ENCODE results near the gene SND1. TPM values are rescaled to one million over a fixed set of nuclear protein-coding genes. Genes with fewer than 3 reads are reported as not detected.

Gene SND1
- polyA plus RNA-seq, 3 donors: 46.5 to 97.3 (median 79.8) TPM

DNA sequence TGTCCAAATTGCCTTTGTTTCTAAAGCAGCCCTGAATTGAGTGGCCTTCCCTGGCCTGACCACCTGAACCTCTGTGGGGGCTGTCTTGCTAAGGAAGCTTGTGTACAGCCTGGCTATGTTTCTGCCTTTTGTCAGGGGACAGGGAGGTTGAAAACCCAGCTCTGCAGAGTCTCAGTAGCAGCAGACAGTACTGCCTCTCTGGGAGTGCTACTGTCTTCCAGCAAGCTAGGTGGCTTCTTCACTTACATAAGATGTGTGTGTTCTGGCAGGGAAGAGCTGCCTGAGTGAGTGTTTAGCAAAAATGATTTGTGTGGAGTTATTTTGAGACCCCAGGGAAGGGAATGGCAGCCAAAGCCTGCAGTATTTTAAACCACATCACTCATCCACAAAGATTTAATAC is 321.8 kb downstream of the SND1 start:
- H4K20me1 ChIP-seq (ENCODE audit: insufficient read depth, low read length): no peaks in the 10 kb centered on the region
- H3K36me3 ChIP-seq (replicated peaks in 1 of 2; ENCODE audit: control insufficient read depth in 1 of 2, insufficient read depth in 2 of 2, low read length in 2 of 2): peaks cover 4 to 56% of the 10 kb centered on the region in 2 donors
- no peak overlapping the region for H3K4me3 Mint-ChIP-seq
- no peaks in the 10 kb centered on the region for H3K4me1 Mint-ChIP-seq
- no peak overlapping the region for H2AFZ ChIP-seq (ENCODE audit: insufficient read depth, low read depth, low read length, poor library complexity, severe bottlenecking)
- no peak for DNase-seq
- intact Hi-C loops (cut with micrococcal nuclease): no loop called here
- no peaks in the 10 kb centered on the region for H3K27me3 ChIP-seq (ENCODE audit: control insufficient read depth in 2 of 2, insufficient read depth in 2 of 2, low read length in 2 of 2)
- H3K27ac ChIP-seq (ENCODE audit: low read depth in 1 of 2, low read length in 2 of 2): no peak overlapping the region
- TF ChIP-seq, protein P1, sequence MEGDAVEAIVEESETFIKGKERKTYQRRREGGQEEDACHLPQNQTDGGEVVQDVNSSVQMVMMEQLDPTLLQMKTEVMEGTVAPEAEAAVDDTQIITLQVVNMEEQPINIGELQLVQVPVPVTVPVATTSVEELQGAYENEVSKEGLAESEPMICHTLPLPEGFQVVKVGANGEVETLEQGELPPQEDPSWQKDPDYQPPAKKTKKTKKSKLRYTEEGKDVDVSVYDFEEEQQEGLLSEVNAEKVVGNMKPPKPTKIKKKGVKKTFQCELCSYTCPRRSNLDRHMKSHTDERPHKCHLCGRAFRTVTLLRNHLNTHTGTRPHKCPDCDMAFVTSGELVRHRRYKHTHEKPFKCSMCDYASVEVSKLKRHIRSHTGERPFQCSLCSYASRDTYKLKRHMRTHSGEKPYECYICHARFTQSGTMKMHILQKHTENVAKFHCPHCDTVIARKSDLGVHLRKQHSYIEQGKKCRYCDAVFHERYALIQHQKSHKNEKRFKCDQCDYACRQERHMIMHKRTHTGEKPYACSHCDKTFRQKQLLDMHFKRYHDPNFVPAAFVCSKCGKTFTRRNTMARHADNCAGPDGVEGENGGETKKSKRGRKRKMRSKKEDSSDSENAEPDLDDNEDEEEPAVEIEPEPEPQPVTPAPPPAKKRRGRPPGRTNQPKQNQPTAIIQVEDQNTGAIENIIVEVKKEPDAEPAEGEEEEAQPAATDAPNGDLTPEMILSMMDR (IDR thresholded peaks at IDR 0.05): no peak
- peaks cover 9 to 21% (median 19%) of the 10 kb centered on the region in 7 donors for H3K9me3 Mint-ChIP-seq
- H3K79me2 ChIP-seq (ENCODE audit: insufficient read depth, low read length): no peaks in the 10 kb centered on the region
- H3K4me2 ChIP-seq (replicated peaks; ENCODE audit: extremely low read depth, low read length, poor library complexity, severe bottlenecking): no peak overlapping the region
- H3K9ac ChIP-seq (ENCODE audit: insufficient read depth, low read length, poor library complexity, severe bottlenecking): no peak overlapping the region
- no peak overlapping the region for H3K4me3 ChIP-seq (replicated peaks in 1 of 3; ENCODE audit: low read depth in 2 of 3, low read length in 3 of 3)
- peaks cover 31 to 73% of the 10 kb centered on the region in 2 donors for H3K36me3 Mint-ChIP-seq
- no peaks in the 10 kb centered on the region for H3K4me1 ChIP-seq (ENCODE audit: control insufficient read depth in 1 of 2, insufficient read depth in 2 of 2, low read length in 2 of 2)
- no peak overlapping the region for H3K27ac Mint-ChIP-seq
- H3K9me3 ChIP-seq (replicated peaks in 1 of 2; ENCODE audit: control insufficient read depth in 1 of 2, insufficient read depth in 1 of 2, low read length in 2 of 2): peaks cover 13 to 14% of the 10 kb centered on the region in 2 donors
- peaks cover 0 to 2% (median 0%) of the 10 kb centered on the region in 3 donors for H3K27me3 Mint-ChIP-seq (ENCODE audit: low read depth in 3 of 3)

DNA sequence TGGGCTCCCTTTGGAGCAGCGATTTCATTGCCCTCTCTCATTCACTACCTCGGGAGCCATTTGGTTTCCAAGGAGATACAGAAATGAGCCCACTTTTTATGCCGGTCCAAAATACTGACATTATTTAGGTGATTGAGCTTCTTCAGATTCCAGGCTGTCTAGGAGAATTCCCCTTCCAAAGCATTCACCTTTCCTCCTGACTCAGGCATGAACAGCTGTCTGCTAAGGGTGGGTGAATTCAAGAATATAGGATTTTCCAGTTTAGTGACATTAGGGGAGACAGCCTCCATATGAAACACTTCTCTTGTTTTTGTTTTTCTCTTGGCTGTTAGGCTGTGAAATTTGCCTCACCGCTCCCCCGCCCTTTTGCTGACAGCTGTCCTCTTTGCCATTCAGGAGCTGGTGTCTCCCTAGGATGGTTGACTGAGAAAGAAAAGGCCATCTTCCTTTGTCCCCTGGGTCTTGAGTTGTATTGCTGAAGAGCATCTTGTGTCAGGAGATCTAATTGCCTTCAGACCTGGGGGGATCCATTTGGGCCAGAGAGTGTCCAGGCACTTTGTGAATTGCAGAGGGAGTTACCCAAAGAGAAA is 322.5 kb downstream of the SND1 start:
- no peaks in the 10 kb centered on the region for H3K27me3 ChIP-seq (ENCODE audit: control insufficient read depth in 2 of 2, insufficient read depth in 2 of 2, low read length in 2 of 2)
- peaks cover 0 to 2% (median 0%) of the 10 kb centered on the region in 3 donors for H3K27me3 Mint-ChIP-seq (ENCODE audit: low read depth in 3 of 3)
- H3K4me1 Mint-ChIP-seq: no peaks in the 10 kb centered on the region
- H3K9me3 ChIP-seq (replicated peaks in 1 of 2; ENCODE audit: control insufficient read depth in 1 of 2, insufficient read depth in 1 of 2, low read length in 2 of 2): peaks cover 19% of the 10 kb centered on the region in 2 donors
- H3K4me2 ChIP-seq (replicated peaks; ENCODE audit: extremely low read depth, low read length, poor library complexity, severe bottlenecking): no peak overlapping the region
- no peak overlapping the region for H3K9ac ChIP-seq (ENCODE audit: insufficient read depth, low read length, poor library complexity, severe bottlenecking)
- intact Hi-C loops (cut with micrococcal nuclease): no loop called here
- DNase-seq: no peak
- peaks cover 37 to 79% of the 10 kb centered on the region in 2 donors for H3K36me3 Mint-ChIP-seq
- no peak overlapping the region for H3K4me3 ChIP-seq (replicated peaks in 1 of 3; ENCODE audit: low read depth in 2 of 3, low read length in 3 of 3)
- H3K4me1 ChIP-seq (ENCODE audit: control insufficient read depth in 1 of 2, insufficient read depth in 2 of 2, low read length in 2 of 2): no peaks in the 10 kb centered on the region
- WGBS (ENCODE audit: insufficient coverage): no CpG with 5 or more reads among the region's 5 CpGs
- TF ChIP-seq, protein P1 (IDR thresholded peaks at IDR 0.05): no peak
- H4K20me1 ChIP-seq (ENCODE audit: insufficient read depth, low read length): no peaks in the 10 kb centered on the region
- no peak overlapping the region for H3K4me3 Mint-ChIP-seq
- H2AFZ ChIP-seq (ENCODE audit: insufficient read depth, low read depth, low read length, poor library complexity, severe bottlenecking): no peak overlapping the region
- peak overlapping the region in 2 of 7 donors; percentile 29 to 78 for H3K27ac Mint-ChIP-seq
- H3K9me3 Mint-ChIP-seq: peaks cover 16 to 28% (median 25%) of the 10 kb centered on the region in 7 donors
- peaks cover 4 to 62% of the 10 kb centered on the region in 2 donors for H3K36me3 ChIP-seq (replicated peaks in 1 of 2; ENCODE audit: control insufficient read depth in 1 of 2, insufficient read depth in 2 of 2, low read length in 2 of 2)
- no peak overlapping the region for H3K27ac ChIP-seq (ENCODE audit: low read depth in 1 of 2, low read length in 2 of 2)
- H3K79me2 ChIP-seq (ENCODE audit: insufficient read depth, low read length): no peaks in the 10 kb centered on the region

All from CD14-positive monocyte (primary cell).